IMR-90 (cell line): Measurements from ENCODE around the gene TSN. TPM values are rescaled to one million over a fixed set of nuclear protein-coding genes. Genes with fewer than 3 reads are reported as not detected.

Experiments used
- ATAC-seq: fragments of 200-7000 bp; cut with Tn5 transposase; 2 replicates; pipeline ENCODE4 v1.9.1; 2020; ENCODE audit warnings: low read depth, mild to moderate bottlenecking, moderate library complexity
- BruUV-seq: library from RNA; stranded (reverse); fragments of 400-500 nt; replicated peaks from 2 replicates; lab custom pipeline; 2021; lab: Mats Ljungman, UMichigan
- CTCF ChIA-PET: fragments of 300-600 bp; formaldehyde crosslinking; extraction: SDS; loops from one replicate; lab custom pipeline; 2021; ENCODE audit warnings: antibody characterized with exemption; lab: Yijun Ruan, JAX
- POLR2A ChIA-PET: fragments of 300-600 bp; sonication (Branson Sonifier 250); formaldehyde crosslinking; loops from one replicate; lab custom pipeline; 2022; ENCODE audit warnings: antibody characterized with exemption; ENCODE audit not compliant: unreplicated experiment; lab: Charles Lee
- DNase-seq: peaks from one replicate; pipeline ENCODE4 v3.0.0; 2013
- H2AFZ ChIP-seq: replicated peaks from 2 replicates; pipeline ENCODE3; 2013; ENCODE audit warnings: low read length, mild to moderate bottlenecking; ENCODE audit not compliant: poor library complexity
- H2AK5ac ChIP-seq: 2 replicates; pipeline ENCODE4 v1.6.1; 2013; ENCODE audit warnings: low read depth, low read length, inconsistent platforms
- H2AK9ac ChIP-seq: replicated peaks from 2 replicates; pipeline ENCODE3; 2013; ENCODE audit warnings: mild to moderate bottlenecking, low read depth, low read length, moderate library complexity; ENCODE audit not compliant: poor library complexity
- H2BK120ac ChIP-seq: 2 replicates; pipeline ENCODE4 v1.6.1; 2013; ENCODE audit warnings: low read depth, low read length, inconsistent platforms
- H2BK15ac ChIP-seq: 3 replicates; pipeline ENCODE4 v1.6.1; 2013; ENCODE audit warnings: low read depth, low read length, inconsistent platforms
- H2BK20ac ChIP-seq: 2 replicates; pipeline ENCODE4 v1.6.1; 2013; ENCODE audit warnings: low read depth, mild to moderate bottlenecking, inconsistent platforms, low read length, moderate library complexity
- H2BK5ac ChIP-seq: 2 replicates; pipeline ENCODE4 v1.6.1; 2013; ENCODE audit warnings: mild to moderate bottlenecking, low read depth, low read length, inconsistent platforms; ENCODE audit not compliant: poor library complexity, severe bottlenecking
- H3K14ac ChIP-seq: replicated peaks from 2 replicates; pipeline ENCODE4 v1.6.1; 2013; ENCODE audit warnings: low read depth, low read length, inconsistent platforms
- H3K18ac ChIP-seq: 2 replicates; pipeline ENCODE4 v1.6.1; 2013; ENCODE audit warnings: low read depth, low read length, control low read depth
- H3K23ac ChIP-seq: 2 replicates; pipeline ENCODE4 v1.6.1; 2013; ENCODE audit warnings: low read depth, low read length, inconsistent platforms
- H3K27ac ChIP-seq: 2 replicates; pipeline ENCODE4 v1.5.1; 2013; ENCODE audit warnings: mild to moderate bottlenecking, control low read depth, low read length; ENCODE audit not compliant: insufficient read depth
- H3K27me3 ChIP-seq: 2 replicates; pipeline ENCODE4 v1.6.1; 2013; ENCODE audit warnings: low read length; ENCODE audit not compliant: control insufficient read depth, insufficient read depth
- H3K36me3 ChIP-seq: 2 replicates; pipeline ENCODE4 v1.6.1; 2013; ENCODE audit warnings: low read length, mixed read lengths; ENCODE audit not compliant: control insufficient read depth, insufficient read depth
- H3K4ac ChIP-seq: 2 replicates; pipeline ENCODE4 v1.6.1; 2013; ENCODE audit warnings: low read depth, low read length, inconsistent platforms
- H3K4me1 ChIP-seq: 2 replicates; pipeline ENCODE4 v1.6.1; 2013; ENCODE audit warnings: low read length, mixed read lengths; ENCODE audit not compliant: control insufficient read depth, insufficient read depth
- H3K4me2 ChIP-seq: 2 replicates; pipeline ENCODE4 v1.6.1; 2013; ENCODE audit warnings: low read depth, mild to moderate bottlenecking, control low read depth, low read length, moderate library complexity
- H3K4me3 ChIP-seq: 2 replicates; pipeline ENCODE4 v1.5.1; 2013; ENCODE audit warnings: low read depth, mild to moderate bottlenecking, control low read depth, low read length, moderate library complexity; ENCODE audit not compliant: insufficient read depth
- H3K56ac ChIP-seq: 2 replicates; pipeline ENCODE4 v1.6.1; 2013; ENCODE audit warnings: low read length, inconsistent platforms; ENCODE audit not compliant: insufficient read depth; ENCODE audit errors: extremely low read depth
- H3K79me1 ChIP-seq, 2 experiments: 2 replicates each; pipeline ENCODE4 v1.6.1; 2013; ENCODE audit warnings: low read length in 2 of 2, inconsistent platforms in 1 of 2, low read depth in 1 of 2
- H3K9ac ChIP-seq: 2 replicates; pipeline ENCODE4 v1.6.1; 2013; ENCODE audit warnings: low read depth, low read length, control low read depth
- H3K9me1 ChIP-seq: 2 replicates; pipeline ENCODE4 v1.6.1; 2013; ENCODE audit warnings: low read length, inconsistent platforms; ENCODE audit not compliant: insufficient read depth
- H3K9me3 ChIP-seq: 2 replicates; pipeline ENCODE4 v1.6.1; 2013; ENCODE audit warnings: low read length; ENCODE audit not compliant: control insufficient read depth, insufficient read depth
- H4K20me1 ChIP-seq: 2 replicates; pipeline ENCODE4 v1.6.1; 2013; ENCODE audit warnings: low read length, inconsistent platforms; ENCODE audit not compliant: insufficient read depth
- H4K5ac ChIP-seq: 2 replicates; pipeline ENCODE4 v1.6.1; 2013; ENCODE audit warnings: mild to moderate bottlenecking, low read depth, low read length, control low read depth
- H4K8ac ChIP-seq, 2 experiments: 2 replicates each; pipeline ENCODE4 v1.6.1; 2013; ENCODE audit warnings: low read depth in 2 of 2, low read length in 2 of 2, control low read depth in 1 of 2, inconsistent platforms in 1 of 2
- H4K91ac ChIP-seq: 2 replicates; pipeline ENCODE4 v1.6.1; 2013; ENCODE audit warnings: low read depth, low read length, inconsistent platforms; ENCODE audit not compliant: insufficient read depth
- BHLHE40 ChIP-seq: fragments of 150-350 bp; IDR thresholded peaks from 2 replicates; pipeline ENCODE4 v1.6.1; 2016; ENCODE audit warnings: mild to moderate bottlenecking, low read depth, low read length
- CHD1 ChIP-seq: IDR thresholded peaks from 2 replicates; pipeline ENCODE4 v1.6.1; 2012; ENCODE audit warnings: low read depth, low read length, improper control_type of control experiment
- CTCF ChIP-seq: conservative IDR thresholded peaks from 2 replicates; pipeline ENCODE4 v1.5.1; 2012; ENCODE audit warnings: mild to moderate bottlenecking, low read depth, low read length, improper control_type of control experiment
- FOS ChIP-seq: fragments of 150-350 bp; IDR thresholded peaks from 2 replicates; pipeline ENCODE4 v1.6.1; 2016; ENCODE audit warnings: low read depth, low read length
- MAZ ChIP-seq: IDR thresholded peaks from 2 replicates; pipeline ENCODE4 v1.6.1; 2012; ENCODE audit warnings: low read depth, mild to moderate bottlenecking, low read length, improper control_type of control experiment, moderate library complexity, borderline replicate concordance
- RAD21 ChIP-seq: IDR thresholded peaks from 2 replicates; pipeline ENCODE4 v1.6.1; 2012; ENCODE audit warnings: low read length, improper control_type of control experiment
- RFX5 ChIP-seq: IDR thresholded peaks from 2 replicates; pipeline ENCODE4 v1.8.0; 2012; ENCODE audit warnings: low read depth, mild to moderate bottlenecking, low read length, moderate library complexity
- SMC3 ChIP-seq: fragments of 150-350 bp; IDR thresholded peaks from 2 replicates; pipeline ENCODE4 v1.6.1; 2016; ENCODE audit warnings: low read depth, mild to moderate bottlenecking, antibody characterized with exemption, low read length, moderate library complexity
- WGBS, 2 experiments: methylation state at CpG; one replicate each; pipeline versions ENCODE4 v1.1.5 to v1.1.7; 2013; ENCODE audit warnings: missing lambda C conversion rate in 2 of 2; ENCODE audit not compliant: insufficient read length in 1 of 2; ENCODE audit errors: extremely low coverage in 2 of 2; 5-methylcytosine and 5-hydroxymethylcytosine counted together
- dilution Hi-C: fragments of 300-500 bp; cut with HindIII; formaldehyde crosslinking; loops from one replicate; pipeline ENCODE4 v1.14.3; 2018; ENCODE audit warnings: low sequenced_read_pairs; ENCODE audit not compliant: unreplicated experiment
- in situ Hi-C: fragments of 300-500 bp; cut with MboI; formaldehyde crosslinking; loops from 3 replicates; pipeline ENCODE4 v1.14.3; 2019; ENCODE audit warnings: low sequenced_read_pairs, inconsistent platforms, mixed read lengths
- intact Hi-C: fragments of 100-400 bp; cut with micrococcal nuclease; formaldehyde crosslinking; loops from 2 replicates; pipeline ENCODE4 v1.10.0; 2022
- polyA plus RNA-seq, 3 experiments: library from polyadenylated mRNA; depleted of rRNA; stranded (reverse); fragments of >200 nt; gene quantifications; 2 replicates each; pipeline ENCODE4 v1.2.3, GENCODE V29; 2012; ENCODE audit warnings: low replicate concordance in 1 of 3
- total RNA-seq: library from RNA; depleted of rRNA; stranded (reverse); fragments of >200 nt; gene quantifications from 2 replicates; pipeline ENCODE4 v1.2.3, GENCODE V29; 2012

The TSN gene
- total and polyA plus RNA-seq, 2 of the 4 experiments (the other 2 are of a cell fraction) = 31.0 to 56.3 TPM

- H4K8ac ChIP-seq = peak overlapping the region in 1 of 2 experiments; percentile 68; a peak in 3 of 4 replicates
- no peak overlapping the region for H3K27ac ChIP-seq
- H3K23ac ChIP-seq = no peak overlapping the region
- no peak overlapping the region for H3K4ac ChIP-seq
- H3K9me1 ChIP-seq = no peaks in the 10 kb centered on the region
- CTCF ChIA-PET = interaction anchor here (0.6 kb wide), 1 partner anchor 12 kb away, joined by 3 read pairs; the partner anchor contains the start of gene NIFK
- H2AK9ac ChIP-seq = no peak overlapping the region
- intact Hi-C loops (loop anchor here (1.0 to 10.0 kb wide), 2 partner anchors 217 to 653 kb away; no protein-coding TSS in a partner anchor), in situ Hi-C loops (loop anchor here (25.0 kb wide), 1 partner anchor 661 kb away; no protein-coding TSS in a partner anchor), dilution Hi-C loops (no loop called here)
- H3K4me3 ChIP-seq = no peak overlapping the region
- no peak overlapping the region for H3K14ac ChIP-seq
- no peak overlapping the region for H4K91ac ChIP-seq
- BruUV-seq = no TSS peak
- no peak overlapping the region for H3K56ac ChIP-seq
- POLR2A ChIA-PET = no interaction called here
- H4K20me1 ChIP-seq = no peaks in the 10 kb centered on the region
- H2AFZ ChIP-seq = no peak overlapping the region
- H3K18ac ChIP-seq = no peak overlapping the region
- H3K4me1 ChIP-seq = no peaks in the 10 kb centered on the region
- no peak overlapping the region for H2BK5ac ChIP-seq
- DNase-seq = peak; percentile 51
- H3K36me3 ChIP-seq = no peaks in the 10 kb centered on the region
- WGBS, 2 experiments = no CpG with 5 or more reads among the region's 4 CpGs
- no peak overlapping the region for H2BK120ac ChIP-seq
- peak; percentile 90 for ATAC-seq
- no peak overlapping the region for H3K4me2 ChIP-seq
- TF ChIP-seq CHD1 (no peak), BHLHE40 (no peak), RAD21 (peak; percentile 63), FOS (no peak), RFX5 (no peak), SMC3 (peak; percentile 56), MAZ (no peak), CTCF (peak; percentile 61)
- no peak overlapping the region for H2BK15ac ChIP-seq
- H3K27me3 ChIP-seq = no peaks in the 10 kb centered on the region
- no peak overlapping the region for H3K9ac ChIP-seq
- no peak overlapping the region for H2BK20ac ChIP-seq
- H4K5ac ChIP-seq = no peak overlapping the region
- no peaks in the 10 kb centered on the region for H3K9me3 ChIP-seq
- H2AK5ac ChIP-seq = no peak overlapping the region
- H3K79me1 ChIP-seq = no peaks in the 10 kb centered on the region
Measured at GRCh38 chr2:121748202-121748601, 7.2 kb upstream of the TSN start.
